ENCODE results near the gene C5AR2.
"Not testable (repeated sequence)": the region's sequence is repeated elsewhere in the genome, so short reads cannot be mapped to it uniquely, and the experiment has no call there.

C5AR2 gene

GRCh38 chr19:47365455-47365854, 33.5 kb downstream of the C5AR2 start:
- not testable (repeated sequence) for DNase-seq

- DNase-seq: no peak
Observed at GRCh38 chr19:47370045-47370611, 38.2 kb downstream of the C5AR2 start.

GRCh38 chr19:47371261-47371660, 39.3 kb downstream of the C5AR2 start:
- DNase-seq: no peak

GRCh38 chr19:47372603-47373002, 40.6 kb downstream of the C5AR2 start:
- no peak for DNase-seq

GRCh38 chr19:47373246-47374240, 41.6 kb downstream of the C5AR2 start:
- no peak for DNase-seq

GRCh38 chr19:47374876-47375693, 43.1 kb downstream of the C5AR2 start:
- no peak for DNase-seq

- DNase-seq: no peak
Observed at GRCh38 chr19:47375694-47376588, 44.0 kb downstream of the C5AR2 start.

- no peak for DNase-seq
Observed at GRCh38 chr19:47376589-47377144, 44.7 kb downstream of the C5AR2 start.

- DNase-seq: peak; percentile 7
Observed at GRCh38 chr19:47377208-47377701, 45.3 kb downstream of the C5AR2 start.

- DNase-seq: no peak
Observed at GRCh38 chr19:47377801-47378200, 45.8 kb downstream of the C5AR2 start.

GRCh38 chr19:47378246-47378645, 46.3 kb downstream of the C5AR2 start:
- DNase-seq: no peak

GRCh38 chr19:47379381-47379938, 47.5 kb downstream of the C5AR2 start:
- peak; percentile 61 for DNase-seq

GRCh38 chr19:47380559-47380958, 48.6 kb downstream of the C5AR2 start:
- DNase-seq: no peak

GRCh38 chr19:47381121-47381520, 49.1 kb downstream of the C5AR2 start:
- DNase-seq: no peak

- DNase-seq: no peak
Observed at GRCh38 chr19:47381653-47382279, 49.8 kb downstream of the C5AR2 start.

- not testable (repeated sequence) for DNase-seq
Observed at GRCh38 chr19:47383890-47384289, 51.9 kb downstream of the C5AR2 start.

- not testable (repeated sequence) for DNase-seq
Observed at GRCh38 chr19:47384533-47384932, 52.6 kb downstream of the C5AR2 start.

GRCh38 chr19:47386582-47386981, 54.6 kb downstream of the C5AR2 start:
- DNase-seq: not testable (repeated sequence)

- DNase-seq: not testable (repeated sequence)
Observed at GRCh38 chr19:47387623-47388022, 55.6 kb downstream of the C5AR2 start.

GRCh38 chr19:47388721-47389120, 56.7 kb downstream of the C5AR2 start:
- not testable (repeated sequence) for DNase-seq

GRCh38 chr19:47389150-47389556, 57.2 kb downstream of the C5AR2 start:
- DNase-seq: no peak

All from midbrain (tissue), 1 donor.